Chondrocyte (in vitro differentiated cells): ENCODE measurements around the gene EPB41. TPM values are rescaled to one million over a fixed set of nuclear protein-coding genes. Genes with fewer than 3 reads are reported as not detected.
"Not testable (repeated sequence)": the region's sequence is repeated elsewhere in the genome, so short reads cannot be mapped to it uniquely, and the experiment has no call there.

Source experiments
- DNase-seq: peaks from one replicate; pipeline ENCODE4 v3.0.0; 2021; ENCODE audit warnings: mixed read lengths, low spot score
- H3K27ac Mint-ChIP-seq: one replicate; pipeline ENCODE4 v1.8.0; 2021; ENCODE audit warnings: mild to moderate bottlenecking, moderate library complexity, mixed read lengths; ENCODE audit not compliant: unreplicated experiment
- H3K27me3 Mint-ChIP-seq: 2 replicates; pipeline ENCODE4 v1.8.0; 2021; ENCODE audit warnings: low read depth, mixed read lengths
- H3K36me3 Mint-ChIP-seq: 2 replicates; pipeline ENCODE4 v1.8.0; 2021; ENCODE audit warnings: low read depth, mixed read lengths
- H3K4me1 Mint-ChIP-seq: 2 replicates; pipeline ENCODE4 v1.8.0; 2021; ENCODE audit warnings: low read depth, mild to moderate bottlenecking, mixed read lengths
- H3K4me3 Mint-ChIP-seq: one replicate; pipeline ENCODE4 v1.8.0; 2021; ENCODE audit warnings: mild to moderate bottlenecking, moderate library complexity, mixed read lengths; ENCODE audit not compliant: unreplicated experiment
- H3K9me3 Mint-ChIP-seq: 2 replicates; pipeline ENCODE4 v1.8.0; 2021; ENCODE audit warnings: low read depth, mixed read lengths
- CTCF ChIP-seq: fragments of 200-600 bp; sonication (generic); IDR thresholded peaks from 2 replicates; pipeline ENCODE4 v1.5.0; 2021; ENCODE audit warnings: antibody characterized with exemption, mild to moderate bottlenecking, moderate library complexity
- total RNA-seq: library from RNA; stranded (reverse); gene quantifications from 3 replicates; pipeline ENCODE4 v1.2.1, GENCODE V29; 2021

The EPB41 gene
- total RNA-seq, 1 donor from 2014 or later = 17.7 TPM

- H3K9me3 Mint-ChIP-seq = no peaks in the 10 kb centered on the region
- H3K4me3 Mint-ChIP-seq = no peak overlapping the region
- H3K27me3 Mint-ChIP-seq = no peaks in the 10 kb centered on the region
- H3K36me3 Mint-ChIP-seq = peaks cover 3% of the 10 kb centered on the region
- H3K27ac Mint-ChIP-seq = no peak overlapping the region
- no peak for TF ChIP-seq CTCF
- no peaks in the 10 kb centered on the region for H3K4me1 Mint-ChIP-seq
- DNase-seq = no peak
Observed at GRCh38 chr1:29062157-29062942, 148.0 kb downstream of the EPB41 start.

GRCh38 chr1:29064064-29064463 lies 149.7 kb downstream of the EPB41 start:
- no peak overlapping the region for H3K27ac Mint-ChIP-seq
- H3K4me1 Mint-ChIP-seq = no peaks in the 10 kb centered on the region
- H3K9me3 Mint-ChIP-seq = no peaks in the 10 kb centered on the region
- no peak overlapping the region for H3K4me3 Mint-ChIP-seq
- DNase-seq = no peak
- H3K36me3 Mint-ChIP-seq = peaks cover 5% of the 10 kb centered on the region
- no peak for TF ChIP-seq CTCF
- H3K27me3 Mint-ChIP-seq = no peaks in the 10 kb centered on the region

- H3K27ac Mint-ChIP-seq = no peak overlapping the region
- H3K9me3 Mint-ChIP-seq = no peaks in the 10 kb centered on the region
- no peak for DNase-seq
Observed at GRCh38 chr1:29077155-29077554, 162.8 kb downstream of the EPB41 start.

GRCh38 chr1:29079916-29080629 lies 165.7 kb downstream of the EPB41 start:
- H3K4me1 Mint-ChIP-seq, H3K27me3 Mint-ChIP-seq, H3K36me3 Mint-ChIP-seq, DNase-seq, H3K9me3 Mint-ChIP-seq, H3K4me3 Mint-ChIP-seq, H3K27ac Mint-ChIP-seq: not testable (repeated sequence)

More at GRCh38 chr1:29077155-29077554, 162.8 kb downstream of the EPB41 start:
- TF ChIP-seq CTCF = no peak
- no peak overlapping the region for H3K4me3 Mint-ChIP-seq
- H3K36me3 Mint-ChIP-seq = no peaks in the 10 kb centered on the region
- no peaks in the 10 kb centered on the region for H3K4me1 Mint-ChIP-seq
- no peaks in the 10 kb centered on the region for H3K27me3 Mint-ChIP-seq

GRCh38 chr1:29081201-29081600 lies 166.8 kb downstream of the EPB41 start:
- Mint-ChIP-seq H3K4me3 (no peak overlapping the region), H3K4me1 (no peaks in the 10 kb centered on the region), H3K27ac (no peak overlapping the region), H3K36me3 (no peaks in the 10 kb centered on the region), H3K27me3 (no peaks in the 10 kb centered on the region), H3K9me3 (no peaks in the 10 kb centered on the region)
- DNase-seq = no peak
- no peak for TF ChIP-seq CTCF
